Thoracic aorta (tissue), 2 donors: Measurements from ENCODE around the gene PTPRN2. TPM values are rescaled to one million over a fixed set of nuclear protein-coding genes. Genes with fewer than 3 reads are reported as not detected.

Experiments used
- ATAC-seq: fragments of 150-250 bp; one replicate; pipeline ENCODE4 v1.8.0; 2017; ENCODE audit warnings: low read depth; ENCODE audit not compliant: insufficient number of reproducible peaks, low FRiP score
- DNase-seq: peaks from one replicate; pipeline ENCODE4 v3.0.0-alpha.2; 2020; ENCODE audit warnings: low spot score
- H3K27ac ChIP-seq, 2 donors: fragments of 200-600 bp; sonication (generic); 1 replicate in 1 of 2; 2 replicates in 1 of 2; pipeline ENCODE4 v1.5.1; 2016; ENCODE audit warnings: mild to moderate bottlenecking in 2 of 2, moderate library complexity in 2 of 2
- H3K27me3 ChIP-seq: fragments of 200-600 bp; sonication (generic); replicated peaks from 2 replicates; pipeline ENCODE4 v1.6.0; 2016; ENCODE audit warnings: mild to moderate bottlenecking; ENCODE audit not compliant: insufficient read depth
- H3K36me3 ChIP-seq: fragments of 200-600 bp; sonication (generic); one replicate; pipeline ENCODE4 v1.5.1; 2016
- H3K4me1 ChIP-seq, 2 donors: fragments of 200-600 bp; sonication (generic); 1 replicate in 1 of 2; 2 replicates in 1 of 2; pipeline versions ENCODE4 v1.5.1 to v1.6.0; 2016; ENCODE audit warnings: low read depth in 2 of 2, mild to moderate bottlenecking in 1 of 2; ENCODE audit not compliant: control insufficient read depth in 1 of 2
- H3K4me3 ChIP-seq: fragments of 200-600 bp; sonication (generic); 2 replicates; pipeline ENCODE4 v1.5.1; 2016; ENCODE audit warnings: mild to moderate bottlenecking
- H3K9me3 ChIP-seq: fragments of 200-600 bp; sonication (generic); 2 replicates; pipeline ENCODE4 v1.5.1; 2016
- CTCF ChIP-seq: fragments of 200-600 bp; sonication (generic); IDR thresholded peaks from one replicate; pipeline ENCODE4 v1.5.1; 2019; ENCODE audit warnings: antibody characterized with exemption
- total RNA-seq, 2 donors: library from RNA; depleted of rRNA; stranded (reverse); fragments of >200 nt; gene quantifications; one replicate each; pipeline versions ENCODE4 v1.1.0 to v1.2.3, GENCODE V29; 2016

Gene PTPRN2
- total RNA-seq, 2 donors from 2014 or later = 2.2 to 3.1 TPM

- no peak for ATAC-seq
- no peaks in the 10 kb centered on the region for H3K36me3 ChIP-seq
- no peak overlapping the region for H3K4me3 ChIP-seq
- no peak for TF ChIP-seq CTCF
- no peak overlapping the region for H3K27ac ChIP-seq
- DNase-seq = no peak
- H3K27me3 ChIP-seq = no peaks in the 10 kb centered on the region
- H3K4me1 ChIP-seq = no peaks in the 10 kb centered on the region
- H3K9me3 ChIP-seq = no peaks in the 10 kb centered on the region
These were observed 137.0 kb downstream of the PTPRN2 start for GRCh38 chr7:158450476-158451124.

- no peaks in the 10 kb centered on the region for H3K36me3 ChIP-seq
- no peaks in the 10 kb centered on the region for H3K9me3 ChIP-seq
- H3K27ac ChIP-seq = no peak overlapping the region
- H3K27me3 ChIP-seq = no peaks in the 10 kb centered on the region
- TF ChIP-seq CTCF = no peak
- no peak for DNase-seq
- ATAC-seq = no peak
- no peak overlapping the region for H3K4me3 ChIP-seq
- H3K4me1 ChIP-seq = no peaks in the 10 kb centered on the region
These were observed 137.7 kb downstream of the PTPRN2 start for GRCh38 chr7:158449942-158450341.

- H3K36me3 ChIP-seq = no peaks in the 10 kb centered on the region
- H3K27ac ChIP-seq = no peak overlapping the region
- no peak for TF ChIP-seq CTCF
- H3K4me3 ChIP-seq = no peak overlapping the region
- H3K27me3 ChIP-seq = no peaks in the 10 kb centered on the region
- DNase-seq (no peak), ATAC-seq (no peak)
- no peaks in the 10 kb centered on the region for H3K4me1 ChIP-seq
- no peaks in the 10 kb centered on the region for H3K9me3 ChIP-seq
These were observed 138.4 kb downstream of the PTPRN2 start for GRCh38 chr7:158449266-158449665.

GRCh38 chr7:158448430-158449100, 139.1 kb downstream of the PTPRN2 start:
- no peak overlapping the region for H3K4me3 ChIP-seq
- no peaks in the 10 kb centered on the region for H3K36me3 ChIP-seq
- H3K27me3 ChIP-seq = no peaks in the 10 kb centered on the region
- no peaks in the 10 kb centered on the region for H3K9me3 ChIP-seq
- no peak for TF ChIP-seq CTCF
- ATAC-seq (no peak), DNase-seq (no peak)
- H3K27ac ChIP-seq = no peak overlapping the region
- no peaks in the 10 kb centered on the region for H3K4me1 ChIP-seq

- Histone ChIP-seq H3K9me3 (no peaks in the 10 kb centered on the region), H3K4me1 (no peaks in the 10 kb centered on the region), H3K4me3 (no peak overlapping the region), H3K27ac (no peak overlapping the region), H3K27me3 (no peaks in the 10 kb centered on the region), H3K36me3 (no peaks in the 10 kb centered on the region)
- ATAC-seq = no peak
- DNase-seq = no peak
- no peak for TF ChIP-seq CTCF
These were observed 140.0 kb downstream of the PTPRN2 start for GRCh38 chr7:158447506-158448171.
